ENCODE measurements around the gene HERC4. TPM values are rescaled to one million over a fixed set of nuclear protein-coding genes. Genes with fewer than 3 reads are reported as not detected.
A peak's percentile ranks its signal among the peaks of the same experiment; 100 is the strongest.

Gene HERC4
- total RNA-seq, 1 experiment from 2014 or later, result 36.5 TPM

DNA sequence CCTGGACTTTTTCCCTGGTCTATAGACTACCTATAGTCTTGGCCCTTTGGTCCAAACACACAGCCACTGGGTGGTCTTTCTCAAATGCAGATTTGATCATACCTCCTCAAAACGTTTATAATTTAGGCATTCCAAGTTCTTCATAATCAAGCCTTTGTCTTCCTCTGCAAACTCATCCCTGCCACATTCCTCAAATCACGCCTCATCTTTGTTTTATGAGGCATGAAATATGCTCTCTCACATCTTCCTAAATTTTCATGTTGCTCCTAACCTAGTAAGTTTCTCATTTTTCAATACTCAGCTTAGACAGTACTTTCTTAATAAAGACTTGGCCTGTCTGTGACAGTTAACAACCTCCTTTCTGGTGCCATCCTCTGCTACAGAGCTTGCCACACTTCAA lies 10.9 kb upstream of the HERC4 start:
- no peak overlapping the region for H3K4me3 ChIP-seq (replicated peaks in 1 of 2; ENCODE audit: low read depth in 1 of 2, low read length in 2 of 2)
- no peak overlapping the region for H3K27ac ChIP-seq (ENCODE audit: low read depth, low read length)
- H3K4me2 ChIP-seq (ENCODE audit: low read length), result peak overlapping the region; percentile 51
- CTCF ChIA-PET, result interaction anchor here (0.6 to 5.5 kb wide), 2 partner anchors 70 to 137 kb away, joined by 3 to 41 read pairs; no protein-coding TSS in a partner anchor
- no peaks in the 10 kb centered on the region for H3K79me2 ChIP-seq (ENCODE audit: insufficient read depth, low read length)
- TF ChIP-seq, protein P1, sequence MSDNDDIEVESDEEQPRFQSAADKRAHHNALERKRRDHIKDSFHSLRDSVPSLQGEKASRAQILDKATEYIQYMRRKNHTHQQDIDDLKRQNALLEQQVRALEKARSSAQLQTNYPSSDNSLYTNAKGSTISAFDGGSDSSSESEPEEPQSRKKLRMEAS (IDR thresholded peaks at IDR 0.05), result no peak
- TF ChIP-seq EGR1 (IDR thresholded peaks at IDR 0.05; ENCODE audit: low read depth) (no peak), CEBPB (IDR thresholded peaks at IDR 0.05; ENCODE audit: low read depth) (no peak), ZFX (IDR thresholded peaks at IDR 0.05) (no peak), FOSL1 (IDR thresholded peaks at IDR 0.05; ENCODE audit: low read depth) (no peak), TCF7L2 (IDR thresholded peaks at IDR 0.05; ENCODE audit: borderline replicate concordance, extremely low read depth, insufficient read depth, insufficient read length) (no peak), SP1 (IDR thresholded peaks at IDR 0.05; ENCODE audit: low read depth) (no peak), EZH2phosphoT487 (IDR thresholded peaks at IDR 0.05; ENCODE audit: borderline replicate concordance) (no peak), ZNF274 (IDR thresholded peaks at IDR 0.05; ENCODE audit: low read depth, low read length) (no peak), RAD21 (IDR thresholded peaks at IDR 0.05; ENCODE audit: low read depth) (no peak), JUND (IDR thresholded peaks at IDR 0.05) (no peak)
- TF ChIP-seq, protein P2, sequence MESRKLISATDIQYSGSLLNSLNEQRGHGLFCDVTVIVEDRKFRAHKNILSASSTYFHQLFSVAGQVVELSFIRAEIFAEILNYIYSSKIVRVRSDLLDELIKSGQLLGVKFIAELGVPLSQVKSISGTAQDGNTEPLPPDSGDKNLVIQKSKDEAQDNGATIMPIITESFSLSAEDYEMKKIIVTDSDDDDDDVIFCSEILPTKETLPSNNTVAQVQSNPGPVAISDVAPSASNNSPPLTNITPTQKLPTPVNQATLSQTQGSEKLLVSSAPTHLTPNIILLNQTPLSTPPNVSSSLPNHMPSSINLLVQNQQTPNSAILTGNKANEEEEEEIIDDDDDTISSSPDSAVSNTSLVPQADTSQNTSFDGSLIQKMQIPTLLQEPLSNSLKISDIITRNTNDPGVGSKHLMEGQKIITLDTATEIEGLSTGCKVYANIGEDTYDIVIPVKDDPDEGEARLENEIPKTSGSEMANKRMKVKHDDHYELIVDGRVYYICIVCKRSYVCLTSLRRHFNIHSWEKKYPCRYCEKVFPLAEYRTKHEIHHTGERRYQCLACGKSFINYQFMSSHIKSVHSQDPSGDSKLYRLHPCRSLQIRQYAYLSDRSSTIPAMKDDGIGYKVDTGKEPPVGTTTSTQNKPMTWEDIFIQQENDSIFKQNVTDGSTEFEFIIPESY (IDR thresholded peaks at IDR 0.05; ENCODE audit: extremely low read depth, insufficient replicate concordance, low read length), result no peak
- TF ChIP-seq, protein P3, sequence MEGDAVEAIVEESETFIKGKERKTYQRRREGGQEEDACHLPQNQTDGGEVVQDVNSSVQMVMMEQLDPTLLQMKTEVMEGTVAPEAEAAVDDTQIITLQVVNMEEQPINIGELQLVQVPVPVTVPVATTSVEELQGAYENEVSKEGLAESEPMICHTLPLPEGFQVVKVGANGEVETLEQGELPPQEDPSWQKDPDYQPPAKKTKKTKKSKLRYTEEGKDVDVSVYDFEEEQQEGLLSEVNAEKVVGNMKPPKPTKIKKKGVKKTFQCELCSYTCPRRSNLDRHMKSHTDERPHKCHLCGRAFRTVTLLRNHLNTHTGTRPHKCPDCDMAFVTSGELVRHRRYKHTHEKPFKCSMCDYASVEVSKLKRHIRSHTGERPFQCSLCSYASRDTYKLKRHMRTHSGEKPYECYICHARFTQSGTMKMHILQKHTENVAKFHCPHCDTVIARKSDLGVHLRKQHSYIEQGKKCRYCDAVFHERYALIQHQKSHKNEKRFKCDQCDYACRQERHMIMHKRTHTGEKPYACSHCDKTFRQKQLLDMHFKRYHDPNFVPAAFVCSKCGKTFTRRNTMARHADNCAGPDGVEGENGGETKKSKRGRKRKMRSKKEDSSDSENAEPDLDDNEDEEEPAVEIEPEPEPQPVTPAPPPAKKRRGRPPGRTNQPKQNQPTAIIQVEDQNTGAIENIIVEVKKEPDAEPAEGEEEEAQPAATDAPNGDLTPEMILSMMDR (IDR thresholded peaks at IDR 0.05 in 2 of 3, conservative IDR thresholded peaks at IDR 0.05 in 1 of 3; ENCODE audit: borderline replicate concordance in 1 of 3, insufficient read depth in 1 of 3, low read depth in 2 of 3, low read length in 2 of 3), result no peak
- TF ChIP-seq, protein P4, sequence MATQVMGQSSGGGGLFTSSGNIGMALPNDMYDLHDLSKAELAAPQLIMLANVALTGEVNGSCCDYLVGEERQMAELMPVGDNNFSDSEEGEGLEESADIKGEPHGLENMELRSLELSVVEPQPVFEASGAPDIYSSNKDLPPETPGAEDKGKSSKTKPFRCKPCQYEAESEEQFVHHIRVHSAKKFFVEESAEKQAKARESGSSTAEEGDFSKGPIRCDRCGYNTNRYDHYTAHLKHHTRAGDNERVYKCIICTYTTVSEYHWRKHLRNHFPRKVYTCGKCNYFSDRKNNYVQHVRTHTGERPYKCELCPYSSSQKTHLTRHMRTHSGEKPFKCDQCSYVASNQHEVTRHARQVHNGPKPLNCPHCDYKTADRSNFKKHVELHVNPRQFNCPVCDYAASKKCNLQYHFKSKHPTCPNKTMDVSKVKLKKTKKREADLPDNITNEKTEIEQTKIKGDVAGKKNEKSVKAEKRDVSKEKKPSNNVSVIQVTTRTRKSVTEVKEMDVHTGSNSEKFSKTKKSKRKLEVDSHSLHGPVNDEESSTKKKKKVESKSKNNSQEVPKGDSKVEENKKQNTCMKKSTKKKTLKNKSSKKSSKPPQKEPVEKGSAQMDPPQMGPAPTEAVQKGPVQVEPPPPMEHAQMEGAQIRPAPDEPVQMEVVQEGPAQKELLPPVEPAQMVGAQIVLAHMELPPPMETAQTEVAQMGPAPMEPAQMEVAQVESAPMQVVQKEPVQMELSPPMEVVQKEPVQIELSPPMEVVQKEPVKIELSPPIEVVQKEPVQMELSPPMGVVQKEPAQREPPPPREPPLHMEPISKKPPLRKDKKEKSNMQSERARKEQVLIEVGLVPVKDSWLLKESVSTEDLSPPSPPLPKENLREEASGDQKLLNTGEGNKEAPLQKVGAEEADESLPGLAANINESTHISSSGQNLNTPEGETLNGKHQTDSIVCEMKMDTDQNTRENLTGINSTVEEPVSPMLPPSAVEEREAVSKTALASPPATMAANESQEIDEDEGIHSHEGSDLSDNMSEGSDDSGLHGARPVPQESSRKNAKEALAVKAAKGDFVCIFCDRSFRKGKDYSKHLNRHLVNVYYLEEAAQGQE (IDR thresholded peaks at IDR 0.05; ENCODE audit: low read depth), result no peak
- peak; percentile 37; the same call in 1 of the 2 replicates for ATAC-seq
- H4K20me1 ChIP-seq (ENCODE audit: insufficient read depth), result no peaks in the 10 kb centered on the region
- H3K36me3 ChIP-seq (ENCODE audit: control insufficient read depth in 1 of 2, insufficient read depth in 2 of 2, low read length in 2 of 2), result no peaks in the 10 kb centered on the region
- peak overlapping the region; percentile 15; the same call in 1 of the 2 replicates for H3K9ac ChIP-seq (ENCODE audit: low read length)
- BruUV-seq (replicated peaks), result no TSS peak
- POLR2A ChIA-PET, result interaction anchor here (1.6 kb wide), 1 partner anchor 246 kb away, joined by 6 read pairs; the partner anchor contains the start of gene HNRNPH3
- DNase-seq (ENCODE audit: low read depth, low spot score), result no peak
- RAD21 ChIA-PET (ENCODE audit: low non-redundant PET in 1 of 2, low total read pairs in 2 of 2, uncharacterized antibody in 2 of 2, unreplicated experiment in 2 of 2), result no interaction called here
- H3K9me3 ChIP-seq (ENCODE audit: control insufficient read depth in 1 of 2, insufficient read depth in 1 of 2, low read depth in 1 of 2, low read length in 2 of 2), result no peaks in the 10 kb centered on the region
- no peaks in the 10 kb centered on the region for H3K27me3 ChIP-seq (ENCODE audit: insufficient read depth, low read length)
- H3K4me1 ChIP-seq (ENCODE audit: control insufficient read depth in 1 of 2, insufficient read depth in 2 of 2, low read length in 2 of 2), result peaks cover 11 to 49% of the 10 kb centered on the region in 2 experiments
- intact Hi-C loops (cut with micrococcal nuclease), result no loop called here
- no peaks in the 10 kb centered on the region for H3K9me2 ChIP-seq (ENCODE audit: insufficient read depth)
- H2AFZ ChIP-seq (ENCODE audit: low read depth, low read length, poor library complexity, severe bottlenecking), result peak overlapping the region; percentile 75
